CD4-positive, alpha-beta T cell (primary cell): ENCODE data around the gene RBP4. TPM values are rescaled to one million over a fixed set of nuclear protein-coding genes. Genes with fewer than 3 reads are reported as not detected.

Experiments
- ATAC-seq: fragments of 200-7000 bp; cut with Tn5 transposase; one replicate; pipeline ENCODE4 v1.10.0; 2022; ENCODE audit warnings: mild to moderate bottlenecking; ENCODE audit not compliant: poor library complexity
- CTCF ChIA-PET: fragments of 350-600 bp; sonication (Branson Sonifier 250); formaldehyde crosslinking; loops from one replicate; lab custom pipeline; 2021; ENCODE audit warnings: antibody characterized with exemption, inconsistent platforms; lab: Charles Lee
- POLR2A ChIA-PET: fragments of 350-600 bp; sonication (Branson Sonifier 250); formaldehyde crosslinking; loops from one replicate; lab custom pipeline; 2021; ENCODE audit warnings: antibody characterized with exemption, inconsistent platforms; lab: Charles Lee
- DNase-seq, 14 experiments: peaks; one replicate each; pipeline ENCODE4 v3.0.0-alpha.2; 2013 to 2020; ENCODE audit warnings: mixed read lengths in 2 of 14
- H3K27ac ChIP-seq, 2 donors: one replicate each; pipeline versions ENCODE4 v1.5.1 to v1.7.0; 2013; ENCODE audit warnings: low read length in 2 of 2, low read depth in 1 of 2, mild to moderate bottlenecking in 1 of 2
- H3K27me3 ChIP-seq, 2 experiments: 1 replicate in 1 of 2; 2 replicates in 1 of 2; pipeline versions ENCODE4 v1.6.1 to v1.7.0; 2013; ENCODE audit warnings: low read length in 2 of 2, control low read depth in 1 of 2, mild to moderate bottlenecking in 1 of 2, moderate library complexity in 1 of 2; ENCODE audit not compliant: insufficient read depth in 2 of 2, control insufficient read depth in 1 of 2
- H3K36me3 ChIP-seq: one replicate; pipeline ENCODE4 v1.6.1; 2013; ENCODE audit warnings: low read length, control low read depth; ENCODE audit not compliant: insufficient read depth
- H3K4me1 ChIP-seq: one replicate; pipeline ENCODE4 v1.6.1; 2013; ENCODE audit warnings: low read length, control low read depth; ENCODE audit not compliant: insufficient read depth
- H3K4me3 ChIP-seq: one replicate; pipeline ENCODE4 v1.5.1; 2013; ENCODE audit warnings: mild to moderate bottlenecking, low read length, moderate library complexity
- H3K9me3 ChIP-seq, 2 experiments: 1 replicate in 1 of 2; 2 replicates in 1 of 2; pipeline versions ENCODE4 v1.6.1 to v1.7.0; 2013; ENCODE audit warnings: low read length in 2 of 2, mild to moderate bottlenecking in 2 of 2, control low read depth in 1 of 2, moderate library complexity in 1 of 2; ENCODE audit not compliant: control insufficient read depth in 1 of 2, insufficient read depth in 1 of 2
- H3K27ac Mint-ChIP-seq: one replicate; pipeline ENCODE4 v1.8.0; 2020; ENCODE audit warnings: mixed read lengths
- H3K27me3 Mint-ChIP-seq: one replicate; pipeline ENCODE4 v1.8.0; 2021; ENCODE audit warnings: mixed read lengths
- H3K36me3 Mint-ChIP-seq: one replicate; pipeline ENCODE4 v1.8.0; 2021; ENCODE audit warnings: low read depth, mixed read lengths
- H3K4me1 Mint-ChIP-seq: one replicate; pipeline ENCODE4 v1.8.0; 2021; ENCODE audit warnings: low read depth, mixed read lengths
- H3K4me3 Mint-ChIP-seq: one replicate; pipeline ENCODE4 v1.8.0; 2020; ENCODE audit warnings: mild to moderate bottlenecking, mixed read lengths
- H3K9me3 Mint-ChIP-seq: one replicate; pipeline ENCODE4 v1.8.0; 2020; ENCODE audit warnings: mixed read lengths
- CTCF ChIP-seq: fragments of 200-600 bp; IDR thresholded peaks from one replicate; pipeline ENCODE4 v1.8.0; 2022; ENCODE audit warnings: antibody characterized with exemption, mild to moderate bottlenecking
- intact Hi-C, 2 experiments: fragments of 100-400 bp; cut with DNase I in 1 of 2; cut with micrococcal nuclease in 1 of 2; formaldehyde crosslinking; loops; one replicate each; pipeline versions ENCODE4 v1.15.1 to v1.9.0; 2023 to 2025; cut with DNase I, micrococcal nuclease
- total RNA-seq, 174 experiments: library from RNA in 2 of 174; stranded (reverse) in 2 of 174; gene quantifications; one replicate each; pipeline ENCODE4 v1.2.3 and lab custom pipeline; 2021 to 2026

The RBP4 gene
- total RNA-seq, 2 experiments from 2014 or later, result not detected

DNA sequence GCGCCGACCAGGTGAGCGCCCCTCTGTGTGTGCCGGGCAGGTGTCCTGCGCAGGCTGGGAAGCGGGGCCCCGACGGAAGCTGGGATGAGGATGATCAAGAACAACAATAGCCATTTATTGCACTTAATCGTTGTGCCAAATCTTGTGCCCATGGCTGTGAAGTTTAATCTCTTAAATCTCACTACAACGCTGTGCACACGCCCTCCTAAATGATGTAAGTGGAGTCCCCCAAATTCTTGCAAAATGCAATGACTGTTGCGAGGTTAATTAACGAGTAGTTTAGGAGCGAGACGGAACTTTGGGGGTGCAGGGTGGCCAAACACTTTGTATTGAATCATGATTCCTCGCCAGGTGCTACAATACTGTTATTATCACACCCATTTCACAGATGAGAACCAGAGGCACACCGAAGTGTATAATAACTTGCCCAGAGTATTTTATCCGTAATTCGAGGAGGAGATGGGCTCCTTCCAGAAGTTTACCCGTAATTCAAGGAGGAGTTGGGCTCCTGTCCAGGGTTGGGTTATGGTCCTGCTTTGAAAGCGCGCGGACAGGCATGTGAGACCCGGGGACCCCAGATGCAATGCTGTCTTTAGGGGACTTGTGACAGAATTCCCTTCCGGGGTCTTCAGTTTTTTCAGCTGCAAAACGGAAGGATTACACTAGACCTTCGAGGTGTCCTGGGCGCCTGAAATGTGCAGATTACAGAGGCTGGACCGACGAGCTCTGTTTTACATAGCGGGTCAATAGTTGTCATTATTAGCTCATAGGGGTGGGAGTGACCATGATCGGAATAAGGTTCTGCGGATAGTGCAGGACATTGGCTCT, 33.5 kb downstream of the RBP4 start:
- H3K4me3 ChIP-seq, result no peak overlapping the region
- no peak overlapping the region for H3K27ac ChIP-seq
- Mint-ChIP-seq H3K9me3 (no peaks in the 10 kb centered on the region), H3K36me3 (no peaks in the 10 kb centered on the region), H3K4me3 (no peak overlapping the region), H3K27me3 (peaks cover 74% of the 10 kb centered on the region), H3K4me1 (no peaks in the 10 kb centered on the region), H3K27ac (no peak overlapping the region)
- peaks cover 0 to 4% of the 10 kb centered on the region in 2 experiments for H3K9me3 ChIP-seq
- peaks cover 35 to 36% of the 10 kb centered on the region in 2 experiments for H3K27me3 ChIP-seq
- ChIA-PET CTCF (no interaction called here), POLR2A (no interaction called here)
- intact Hi-C loops, result no loop called here
- ATAC-seq, result no peak
- TF ChIP-seq CTCF, result no peak
- H3K4me1 ChIP-seq, result no peaks in the 10 kb centered on the region
- no peaks in the 10 kb centered on the region for H3K36me3 ChIP-seq
- no peak for DNase-seq

DNA sequence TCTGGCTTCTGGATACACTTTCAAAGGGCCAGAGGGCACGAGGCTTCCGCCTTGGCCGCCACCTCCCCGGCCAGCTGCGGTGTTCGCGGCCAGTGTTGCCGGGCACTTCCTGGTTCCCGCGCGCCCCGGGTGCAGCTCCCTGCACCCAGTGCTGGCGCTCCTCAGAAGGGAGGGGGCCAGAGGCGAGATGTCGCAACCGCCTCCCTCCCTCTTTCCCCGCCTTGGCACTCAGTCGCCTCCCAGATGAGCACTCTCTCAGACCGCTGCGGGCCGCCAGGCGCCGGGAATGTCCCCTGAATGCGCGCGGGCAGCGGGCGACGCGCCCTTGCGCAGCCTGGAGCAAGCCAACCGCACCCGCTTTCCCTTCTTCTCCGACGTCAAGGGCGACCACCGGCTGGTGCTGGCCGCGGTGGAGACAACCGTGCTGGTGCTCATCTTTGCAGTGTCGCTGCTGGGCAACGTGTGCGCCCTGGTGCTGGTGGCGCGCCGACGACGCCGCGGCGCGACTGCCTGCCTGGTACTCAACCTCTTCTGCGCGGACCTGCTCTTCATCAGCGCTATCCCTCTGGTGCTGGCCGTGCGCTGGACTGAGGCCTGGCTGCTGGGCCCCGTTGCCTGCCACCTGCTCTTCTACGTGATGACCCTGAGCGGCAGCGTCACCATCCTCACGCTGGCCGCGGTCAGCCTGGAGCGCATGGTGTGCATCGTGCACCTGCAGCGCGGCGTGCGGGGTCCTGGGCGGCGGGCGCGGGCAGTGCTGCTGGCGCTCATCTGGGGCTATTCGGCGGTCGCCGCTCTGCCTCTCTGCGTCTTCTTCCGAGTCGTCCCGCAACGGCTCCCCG, 34.4 kb downstream of the RBP4 start, which contains the start of gene FFAR4:
FFAR4 (plus strand) TSS at position 231 of the 842 bp plus-strand sequence; CDS start at position 287, 56 bp downstream.
- DNase-seq (peak in 2 of 14 experiments; percentile 23 to 25), ATAC-seq (no peak)
- Histone ChIP-seq H3K4me1 (no peaks in the 10 kb centered on the region), H3K4me3 (no peak within 1 kb of the TSS), H3K9me3 (peaks cover 0 to 4% of the 10 kb centered on the region in 2 experiments), H3K27ac (no peak within 1 kb of the TSS), H3K36me3 (no peaks in the 10 kb centered on the region), H3K27me3 (peaks cover 31 to 36% of the 10 kb centered on the region in 2 experiments)
- Mint-ChIP-seq H3K4me1 (no peaks in the 10 kb centered on the region), H3K36me3 (no peaks in the 10 kb centered on the region), H3K9me3 (no peaks in the 10 kb centered on the region), H3K27ac (no peak within 1 kb of the TSS), H3K4me3 (no peak within 1 kb of the TSS), H3K27me3 (peaks cover 66% of the 10 kb centered on the region)
- intact Hi-C loops, result no loop called here
- ChIA-PET CTCF (no interaction called here), POLR2A (no interaction called here)
- no peak for TF ChIP-seq CTCF

DNA sequence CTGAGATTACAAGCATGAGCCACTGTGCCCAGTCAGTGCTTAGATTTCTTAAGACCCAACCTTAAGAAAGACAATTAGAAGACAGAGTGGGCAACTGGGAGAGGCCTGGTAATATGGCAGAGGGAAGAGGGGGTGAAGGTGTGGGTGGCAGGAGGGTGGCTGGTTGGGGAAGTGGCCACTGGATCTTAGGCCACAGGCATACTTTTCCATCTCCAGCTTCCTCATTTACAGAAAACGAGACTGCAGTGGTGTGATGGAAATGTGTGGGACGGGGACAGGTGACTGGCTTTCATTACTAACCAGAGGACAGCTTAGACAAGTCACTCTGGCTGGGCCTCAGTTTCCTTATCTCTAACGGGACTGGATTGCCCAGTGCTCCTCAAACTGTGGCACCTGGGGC, 35.6 kb downstream of the RBP4 start:
- H3K4me1 ChIP-seq, result no peaks in the 10 kb centered on the region
- intact Hi-C loops, result no loop called here
- Mint-ChIP-seq H3K27me3 (peaks cover 54% of the 10 kb centered on the region), H3K4me3 (no peak overlapping the region), H3K9me3 (no peaks in the 10 kb centered on the region), H3K4me1 (no peaks in the 10 kb centered on the region), H3K36me3 (no peaks in the 10 kb centered on the region), H3K27ac (no peak overlapping the region)
- DNase-seq, result no peak
- H3K4me3 ChIP-seq, result no peak overlapping the region
- POLR2A ChIA-PET, result no interaction called here
- no peak for TF ChIP-seq CTCF
- no peak for ATAC-seq
- peaks cover 31 to 32% of the 10 kb centered on the region in 2 experiments for H3K27me3 ChIP-seq
- H3K36me3 ChIP-seq, result no peaks in the 10 kb centered on the region
- no peak overlapping the region for H3K27ac ChIP-seq
- peaks cover 0 to 4% of the 10 kb centered on the region in 2 experiments for H3K9me3 ChIP-seq
- CTCF ChIA-PET, result no interaction called here
